Mammary epithelial cell (primary cell): ENCODE results near the gene PPARG.

Experiments
- CTCF ChIP-seq, 2 donors: IDR thresholded peaks in 1 of 2; conservative IDR thresholded peaks in 1 of 2; 2 replicates each; pipeline ENCODE4 v1.5.1; 2011 to 2012; ENCODE audit warnings: inconsistent platforms in 2 of 2, low read length in 2 of 2, mild to moderate bottlenecking in 2 of 2, control low read depth in 1 of 2, low read depth in 1 of 2; ENCODE audit not compliant: insufficient read depth in 1 of 2; ENCODE audit errors: extremely low read depth in 1 of 2
- EZH2 ChIP-seq: IDR thresholded peaks from 2 replicates; pipeline ENCODE4 v1.6.1; 2012; ENCODE audit warnings: low read length, inconsistent platforms, borderline replicate concordance

DNA sequence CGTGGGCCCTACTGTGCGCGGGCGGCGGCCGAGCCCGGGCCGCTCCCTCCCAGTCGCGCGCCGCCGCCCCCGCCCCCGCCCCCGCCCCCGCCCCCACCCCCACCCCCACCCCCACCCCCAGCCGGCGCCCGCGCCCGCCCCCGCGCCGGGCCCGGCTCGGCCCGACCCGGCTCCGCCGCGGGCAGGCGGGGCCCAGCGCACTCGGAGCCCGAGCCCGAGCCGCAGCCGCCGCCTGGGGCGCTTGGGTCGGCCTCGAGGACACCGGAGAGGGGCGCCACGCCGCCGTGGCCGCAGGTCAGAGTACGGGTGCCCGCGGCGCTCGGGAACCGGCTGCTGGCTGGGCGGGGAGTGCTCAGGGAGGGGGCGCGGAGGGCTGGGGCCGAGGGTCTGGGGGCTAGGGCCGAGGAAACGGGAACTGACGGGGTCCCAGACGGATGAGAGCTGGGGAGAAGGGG lies 1.1 kb upstream of the PPARG start:
- TF ChIP-seq EZH2 (no peak), CTCF (conservative IDR thresholded peaks at IDR 0.05 in 1 of 2, IDR thresholded peaks at IDR 0.05 in 1 of 2; ENCODE audit: extremely low read depth in 1 of 2, insufficient read depth in 1 of 2, low read depth in 1 of 2, low read length in 2 of 2) (no peak)
